Hair follicular keratinocyte (primary cell): ENCODE results near the gene CHRNB1. TPM values are rescaled to one million over a fixed set of nuclear protein-coding genes. Genes with fewer than 3 reads are reported as not detected.

Source experiments
- total RNA-seq: library from RNA; depleted of rRNA; stranded (reverse); fragments of >200 nt; gene quantifications from 2 replicates; pipeline ENCODE4 v1.2.3, GENCODE V29; 2015

The CHRNB1 gene, protein sequence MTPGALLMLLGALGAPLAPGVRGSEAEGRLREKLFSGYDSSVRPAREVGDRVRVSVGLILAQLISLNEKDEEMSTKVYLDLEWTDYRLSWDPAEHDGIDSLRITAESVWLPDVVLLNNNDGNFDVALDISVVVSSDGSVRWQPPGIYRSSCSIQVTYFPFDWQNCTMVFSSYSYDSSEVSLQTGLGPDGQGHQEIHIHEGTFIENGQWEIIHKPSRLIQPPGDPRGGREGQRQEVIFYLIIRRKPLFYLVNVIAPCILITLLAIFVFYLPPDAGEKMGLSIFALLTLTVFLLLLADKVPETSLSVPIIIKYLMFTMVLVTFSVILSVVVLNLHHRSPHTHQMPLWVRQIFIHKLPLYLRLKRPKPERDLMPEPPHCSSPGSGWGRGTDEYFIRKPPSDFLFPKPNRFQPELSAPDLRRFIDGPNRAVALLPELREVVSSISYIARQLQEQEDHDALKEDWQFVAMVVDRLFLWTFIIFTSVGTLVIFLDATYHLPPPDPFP
- total RNA-seq, result 9.8 and 14.8 TPM in 2 replicates

DNA sequence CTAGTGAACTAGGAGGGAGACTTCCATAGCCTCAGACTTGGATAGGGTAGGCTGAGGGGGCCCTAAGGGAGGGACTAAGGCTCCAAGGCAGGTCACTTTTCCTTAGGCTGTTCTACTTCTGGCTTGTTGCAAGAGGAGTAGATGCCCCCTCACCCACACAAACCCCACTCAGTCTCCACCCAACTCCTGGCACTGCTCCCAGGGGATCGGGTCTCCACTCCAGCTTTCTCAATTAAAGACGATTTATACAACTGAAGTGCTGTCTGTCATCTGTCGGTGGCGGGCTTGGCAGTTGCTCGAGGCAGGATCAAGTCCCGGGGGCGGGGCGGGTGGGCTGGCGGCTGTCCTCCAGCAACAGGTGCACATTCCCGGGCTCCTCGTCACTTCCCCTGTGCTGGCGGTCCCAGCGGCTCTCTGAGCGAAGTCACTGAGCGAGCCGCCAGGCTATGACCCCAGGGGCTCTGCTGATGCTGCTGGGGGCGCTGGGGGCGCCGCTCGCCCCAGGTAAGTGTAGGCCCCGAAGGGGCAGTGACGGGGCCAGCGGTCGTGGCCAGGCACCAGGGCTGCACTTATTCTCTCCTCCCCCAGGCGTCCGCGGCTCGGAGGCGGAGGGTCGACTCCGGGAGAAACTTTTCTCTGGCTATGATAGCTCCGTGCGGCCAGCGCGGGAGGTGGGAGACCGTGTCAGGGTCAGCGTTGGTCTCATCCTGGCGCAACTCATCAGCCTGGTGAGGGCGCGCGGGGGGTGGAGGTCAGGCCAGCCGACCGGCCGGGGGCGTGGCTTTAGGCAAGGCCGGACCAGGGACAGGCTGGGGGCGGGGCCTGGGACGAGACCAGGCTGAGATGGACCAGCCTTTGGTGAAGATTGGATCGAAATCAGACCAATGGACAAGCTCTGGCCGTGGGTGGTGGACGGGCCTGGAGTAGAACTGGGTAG lies at the start of gene CHRNB1:
Gene CHRNB1 (plus strand): TSS at position 380 of the 937 bp plus-strand sequence. CDS start 67 bp downstream, at position 447.

DNA sequence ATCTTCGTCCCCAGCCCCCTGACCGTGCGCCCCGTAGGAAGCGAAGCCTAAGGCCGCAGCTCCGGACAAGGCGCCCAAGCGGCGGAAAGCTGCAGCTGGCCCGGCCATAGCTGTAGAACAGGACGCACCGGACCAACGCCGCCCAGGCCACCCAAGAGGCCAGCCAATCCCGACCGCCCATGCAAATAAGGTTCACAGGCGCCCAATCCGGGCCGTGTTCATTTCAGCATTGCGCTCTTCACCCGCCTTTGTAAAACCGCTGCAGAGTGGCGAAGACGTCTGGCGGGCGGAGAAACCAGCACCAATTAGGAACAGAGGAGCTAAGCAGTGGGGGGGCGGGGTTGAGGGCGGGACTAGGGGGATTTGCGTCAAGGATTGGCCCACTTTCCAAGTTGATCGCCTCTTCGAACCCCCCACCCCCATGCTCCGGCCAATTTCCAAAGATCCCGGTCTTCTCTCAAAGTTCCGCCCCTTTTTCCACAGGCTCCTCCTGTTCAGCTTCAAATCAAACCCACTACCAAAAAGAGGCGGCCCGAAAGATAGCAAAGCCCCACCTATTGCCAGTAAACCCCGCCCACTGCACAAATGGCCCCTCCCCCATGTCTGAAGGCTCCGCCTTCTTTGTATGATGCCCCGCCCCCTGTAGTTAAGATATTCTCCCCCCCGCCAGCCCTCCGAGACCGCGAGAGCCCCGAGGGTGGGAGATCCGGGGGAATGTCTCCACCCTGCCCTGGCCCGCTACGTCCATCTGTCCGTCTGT lies 40.7 kb upstream of the CHRNB1 start, which contains the start of gene TMEM256:
Gene TMEM256 (minus strand): TSS at position 121 of the 760 bp plus-strand sequence. CDS start 13 bp downstream, at position 108.

DNA sequence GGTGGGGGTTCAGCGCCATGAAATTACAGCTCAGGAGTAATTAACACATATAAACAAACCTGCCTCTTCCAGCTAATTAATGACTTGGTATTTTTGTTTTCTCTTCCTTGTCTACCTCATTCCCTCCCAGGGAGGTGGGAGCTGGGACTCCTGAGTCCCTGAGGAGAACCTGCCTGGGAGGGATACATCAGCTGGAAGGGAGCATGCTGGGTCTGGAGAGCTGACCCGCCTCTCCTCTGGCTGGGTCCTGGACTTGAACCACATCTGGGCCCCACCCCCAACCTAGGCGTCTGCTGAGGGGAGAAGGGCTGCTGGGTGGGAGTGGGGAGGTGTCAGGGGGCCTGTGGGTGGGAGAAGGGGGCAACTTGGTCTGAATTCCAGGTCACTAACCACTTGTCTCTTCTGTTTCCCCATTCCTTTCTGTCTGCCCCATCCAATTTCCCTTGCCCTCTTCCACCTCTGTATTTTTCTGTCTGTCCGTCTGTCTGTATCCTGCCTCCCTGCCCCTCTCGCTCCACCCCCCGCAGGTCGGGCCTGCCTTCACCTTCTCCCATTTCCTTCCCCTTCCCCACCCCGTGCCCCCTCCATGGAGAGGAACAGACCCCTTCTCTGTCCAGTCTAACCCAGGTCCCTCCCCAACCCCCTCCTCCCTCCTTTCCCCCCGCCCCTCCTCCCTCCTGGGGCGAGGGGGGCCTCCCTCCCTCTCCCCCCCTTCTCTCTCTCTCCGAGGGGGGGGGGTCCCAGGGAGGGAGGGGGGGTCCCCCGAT lies 37.2 kb upstream of the CHRNB1 start, which contains the start of gene NLGN2:
Gene NLGN2 (plus strand): TSS at position 361 of the 767 bp plus-strand sequence. CDS start 411 bp downstream, outside the sequence.

DNA sequence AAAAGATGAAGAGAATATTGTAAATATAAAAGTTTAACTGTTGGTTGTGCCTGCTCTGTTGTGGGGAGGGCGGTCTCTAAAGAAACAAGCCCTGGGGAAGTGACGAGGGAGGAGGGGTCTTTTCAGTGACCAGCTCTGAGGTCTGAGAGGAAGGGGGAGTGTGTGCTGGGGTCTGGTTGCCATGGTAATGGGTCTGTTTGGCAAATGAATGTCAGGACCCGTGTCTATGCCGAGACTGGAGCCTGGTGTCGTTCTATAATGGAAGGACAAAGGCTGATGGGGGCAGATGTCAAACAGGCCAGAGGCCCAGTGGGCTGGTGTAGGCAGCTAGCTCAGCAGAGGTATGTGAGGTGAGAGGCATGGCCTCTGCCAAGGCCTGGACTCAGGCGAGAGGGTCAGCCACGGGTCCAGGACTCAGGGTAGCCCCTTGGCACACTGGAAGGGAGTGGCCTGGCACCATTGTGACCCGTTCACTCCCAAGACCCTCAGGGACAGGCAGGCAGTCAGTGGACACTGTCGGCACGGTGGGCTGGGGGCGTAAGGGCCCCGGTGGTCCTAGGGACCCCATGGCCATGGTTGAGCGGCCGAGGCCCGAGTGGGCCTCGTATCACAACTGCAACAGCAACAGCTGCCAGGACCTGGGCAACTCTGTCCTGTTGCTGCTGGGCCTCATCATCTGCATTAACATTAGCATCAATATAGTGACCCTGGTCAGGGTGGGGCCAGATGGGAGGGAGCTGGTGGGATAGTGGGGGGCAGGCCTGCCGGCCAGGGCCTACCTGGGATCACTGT lies 24.8 kb upstream of the CHRNB1 start, which contains the start of gene SPEM1:
Gene SPEM1 (plus strand): TSS at position 506 of the 792 bp plus-strand sequence. CDS start 61 bp downstream, at position 567.

DNA sequence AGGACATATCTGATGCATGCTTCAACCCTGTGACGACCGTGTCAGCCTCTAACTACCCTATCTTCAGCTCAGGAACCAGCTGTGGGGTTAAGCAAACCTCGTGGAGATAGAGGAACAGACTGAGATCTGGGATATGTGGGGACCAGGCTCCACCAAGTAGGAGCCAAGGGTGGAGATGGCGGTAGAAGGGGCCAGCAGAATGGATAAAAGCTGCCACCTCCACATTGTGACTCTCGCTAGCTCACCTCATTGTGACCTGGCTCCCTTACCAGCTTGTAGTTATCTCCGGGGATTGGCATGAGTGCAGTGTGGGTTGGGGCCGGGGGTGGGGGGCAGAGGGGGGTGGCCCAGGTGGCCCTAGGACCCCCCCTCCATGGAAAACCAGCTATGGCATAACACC lies 19.5 kb upstream of the CHRNB1 start, which contains the start of gene SPEM2:
Gene SPEM2 (plus strand): TSS at position 301 of the 400 bp plus-strand sequence. CDS start 73 bp downstream, at position 374.

DNA sequence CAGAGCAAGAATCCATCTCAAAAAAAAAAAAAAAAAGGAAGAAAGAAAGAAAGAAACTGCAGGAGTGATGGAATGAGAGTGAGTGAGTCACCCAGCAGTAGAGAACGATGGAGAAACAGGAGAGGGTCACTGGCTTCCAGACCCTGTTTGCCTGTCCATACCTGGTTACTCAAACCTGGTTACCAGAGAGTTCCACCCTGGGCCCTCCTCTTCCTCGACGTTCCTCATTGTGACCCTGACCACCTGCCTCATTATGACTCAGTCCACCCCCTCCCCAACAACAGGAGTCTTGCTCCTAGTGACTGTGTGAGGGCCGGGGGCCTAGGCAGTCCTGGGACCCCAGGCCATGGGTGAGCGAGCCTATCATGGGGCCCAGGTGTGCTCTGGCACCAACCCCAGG lies 16.3 kb upstream of the CHRNB1 start, which contains the start of gene SPEM3:
Gene SPEM3 (plus strand): TSS at position 301 of the 400 bp plus-strand sequence. CDS start 46 bp downstream, at position 347.

DNA sequence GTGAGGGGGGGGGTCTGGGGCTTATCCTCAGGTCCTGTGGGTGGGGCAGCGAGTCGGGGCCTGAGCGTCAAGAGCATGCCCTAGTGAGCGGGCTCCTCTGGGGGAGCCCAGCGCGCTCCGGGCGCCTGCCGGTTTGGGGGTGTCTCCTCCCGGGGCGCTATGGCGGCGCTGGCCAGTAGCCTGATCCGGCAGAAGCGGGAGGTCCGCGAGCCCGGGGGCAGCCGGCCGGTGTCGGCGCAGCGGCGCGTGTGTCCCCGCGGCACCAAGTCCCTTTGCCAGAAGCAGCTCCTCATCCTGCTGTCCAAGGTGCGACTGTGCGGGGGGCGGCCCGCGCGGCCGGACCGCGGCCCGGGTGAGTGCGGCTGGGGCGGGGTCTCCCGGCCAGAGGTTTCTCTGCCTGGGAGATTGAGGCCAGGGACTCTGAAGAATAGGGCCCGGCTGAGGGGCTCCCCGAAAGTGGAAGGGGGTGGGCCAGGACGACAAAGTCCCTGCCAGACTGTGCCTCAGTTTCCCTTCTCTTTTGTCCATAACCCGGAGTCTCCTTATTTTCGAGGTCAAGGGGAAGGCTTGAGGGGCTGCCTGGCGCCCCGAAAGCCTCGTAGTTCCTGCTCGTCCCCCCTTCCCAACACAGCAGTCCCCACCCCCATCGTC lies 5.3 kb upstream of the CHRNB1 start, which contains the start of gene FGF11:
Gene FGF11 (plus strand): TSS at position 51 of the 651 bp plus-strand sequence. CDS start 109 bp downstream, at position 160.

DNA sequence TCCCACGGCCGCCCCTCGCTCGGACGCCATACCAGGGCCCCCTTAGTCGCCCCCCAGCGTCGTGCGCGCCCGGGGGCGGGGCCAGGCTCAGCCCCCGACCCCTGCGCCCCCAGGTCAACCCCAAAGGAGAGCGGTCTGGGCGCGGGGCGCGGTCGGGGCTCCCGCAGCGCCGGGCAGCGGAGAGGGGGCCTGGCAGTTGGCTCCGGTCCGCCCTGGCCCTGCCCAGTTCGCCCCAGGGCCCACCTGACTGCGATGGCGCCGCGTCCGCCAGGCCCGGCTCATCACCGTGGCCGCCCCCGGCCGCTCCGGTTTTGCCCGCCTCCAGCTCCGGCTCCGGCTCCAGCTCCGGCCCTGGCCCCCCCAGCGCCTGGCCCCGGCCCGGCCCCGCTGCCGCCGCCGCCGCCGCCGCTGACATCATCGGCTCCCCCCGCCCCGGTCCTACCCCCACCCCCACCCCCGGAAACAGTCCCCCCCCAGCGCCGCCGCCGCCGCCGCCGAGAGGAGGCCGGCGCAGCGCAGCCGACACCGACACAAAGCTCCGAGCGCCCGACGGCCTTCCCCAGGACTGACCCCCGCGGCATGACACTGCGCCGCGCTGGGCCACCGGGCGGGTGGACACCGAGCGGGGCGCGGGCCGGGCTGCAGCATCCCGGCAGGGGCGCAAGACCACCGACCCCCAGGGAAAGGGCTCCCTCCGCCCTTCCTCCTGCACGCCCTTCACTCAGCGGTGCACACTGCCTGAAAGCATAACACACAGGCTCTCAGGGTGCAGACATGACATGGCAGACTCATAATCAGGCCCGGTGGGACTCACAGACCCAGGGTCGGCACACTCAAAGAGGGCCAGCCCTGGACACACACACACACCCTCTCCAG lies 34.6 kb downstream of the CHRNB1 start, which contains the start of gene ZBTB4:
Gene ZBTB4 (minus strand): TSS at position 419 of the 876 bp plus-strand sequence. CDS start 12,830 bp downstream, outside the sequence.

DNA sequence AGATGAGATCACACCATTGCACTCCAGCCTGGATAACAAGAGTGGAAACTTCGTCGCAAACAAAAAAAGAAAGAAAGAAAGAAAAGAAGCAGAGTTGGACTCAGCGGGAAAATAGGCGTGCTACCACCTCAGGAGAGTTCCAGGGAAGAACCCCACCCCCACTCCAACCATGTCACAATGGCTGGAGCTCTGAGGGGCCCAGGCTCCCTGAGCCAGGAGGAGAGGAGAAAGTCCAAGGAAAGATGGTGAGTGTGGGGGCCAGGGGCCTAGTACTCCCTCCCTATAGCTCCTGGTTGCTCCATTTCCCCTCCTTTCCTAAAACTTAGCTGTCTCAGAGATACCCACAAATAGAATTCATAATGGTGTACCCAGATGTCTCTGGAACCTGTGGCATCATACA lies 36.4 kb downstream of the CHRNB1 start, which contains the start of gene SLC35G6:
Gene SLC35G6 (plus strand): TSS at position 172 of the 400 bp plus-strand sequence. CDS start 71 bp downstream, at position 243.

DNA sequence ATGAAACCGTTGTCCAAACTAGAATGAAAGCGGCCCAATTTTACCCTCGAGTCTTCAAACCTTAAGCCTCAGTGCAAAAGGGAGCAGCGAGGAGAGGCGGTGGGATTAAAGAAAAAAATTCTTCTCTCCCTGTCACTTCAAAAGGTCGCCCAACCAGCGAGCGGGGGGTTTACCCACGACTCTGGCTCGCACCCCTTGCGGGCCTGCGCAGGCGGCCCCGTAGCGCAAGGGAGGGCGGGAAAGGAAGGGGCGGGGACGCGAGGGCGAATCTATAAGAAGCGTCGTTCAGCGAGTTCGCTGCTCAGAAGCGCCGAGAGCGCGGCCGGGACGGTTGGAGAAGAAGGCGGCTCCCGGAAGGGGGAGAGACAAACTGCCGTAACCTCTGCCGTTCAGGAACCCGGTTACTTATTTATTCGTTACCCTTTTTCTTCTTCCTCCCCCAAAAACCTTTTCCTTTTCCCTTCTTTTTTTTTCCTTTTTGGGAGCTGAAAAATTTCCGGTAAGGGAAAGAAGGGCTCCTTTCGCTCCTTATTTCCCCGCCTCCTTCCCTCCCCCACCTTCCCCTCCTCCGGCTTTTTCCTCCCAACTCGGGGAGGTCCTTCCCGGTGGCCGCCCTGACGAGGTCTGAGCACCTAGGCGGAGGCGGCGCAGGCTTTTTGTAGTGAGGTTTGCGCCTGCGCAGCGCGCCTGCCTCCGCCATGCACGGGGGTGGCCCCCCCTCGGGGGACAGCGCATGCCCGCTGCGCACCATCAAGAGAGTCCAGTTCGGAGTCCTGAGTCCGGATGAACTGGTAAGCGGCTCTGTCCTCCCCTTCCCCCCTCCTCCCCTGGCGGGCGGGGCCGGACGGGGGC lies 39.4 kb downstream of the CHRNB1 start, which contains the start of gene POLR2A:
Gene POLR2A (plus strand): TSS at position 300 of the 852 bp plus-strand sequence.

Other genes starting within 250 kb of the CHRNB1 start
- gene DLG4, start 225.2 kb upstream of the CHRNB1 start, total RNA-seq, result 1.4 and 5.5 TPM in 2 replicates
- 173 and 216 TPM in 2 replicates for gene ACADVL, start 225.1 kb upstream of the CHRNB1 start, total RNA-seq
- gene DVL2, start 210.5 kb upstream of the CHRNB1 start, total RNA-seq, result 32.6 and 39.5 TPM in 2 replicates
- gene PHF23, start 205.6 kb upstream of the CHRNB1 start, total RNA-seq, result 26.9 and 32.2 TPM in 2 replicates
- gene GABARAP, start 202.6 kb upstream of the CHRNB1 start, total RNA-seq, result 171 and 262 TPM in 2 replicates
- 39.4 and 49.4 TPM in 2 replicates for gene CTDNEP1, start 193.3 kb upstream of the CHRNB1 start, total RNA-seq
- gene ELP5, start 192.8 kb upstream of the CHRNB1 start, total RNA-seq, result 23.3 and 36.8 TPM in 2 replicates
- gene CLDN7, start 182.6 kb upstream of the CHRNB1 start, total RNA-seq, result 7.9 and 26.0 TPM in 2 replicates
- gene SLC2A4, start 163.3 kb upstream of the CHRNB1 start, total RNA-seq, result 0.08 and 1.4 TPM in 2 replicates
- 0.47 and 0.72 TPM in 2 replicates for gene YBX2, start 150.4 kb upstream of the CHRNB1 start, total RNA-seq
- 557 and 909 TPM in 2 replicates for gene EIF5A, start 137.4 kb upstream of the CHRNB1 start, total RNA-seq
- gene GPS2, start 129.7 kb upstream of the CHRNB1 start, total RNA-seq, result 42.7 and 70.0 TPM in 2 replicates
- 6.2 and 10.9 TPM in 2 replicates for gene NEURL4, start 115.7 kb upstream of the CHRNB1 start, total RNA-seq
- 3.3 and 5.6 TPM in 2 replicates for gene ACAP1, start 108.5 kb upstream of the CHRNB1 start, total RNA-seq
- 6.0 and 13.0 TPM in 2 replicates for gene KCTD11, start 92.9 kb upstream of the CHRNB1 start, total RNA-seq
- gene TMEM95, start 89.9 kb upstream of the CHRNB1 start, total RNA-seq, result not detected in 2 replicates
- gene TNK1, start 64.0 kb upstream of the CHRNB1 start, total RNA-seq, result 3.8 and 7.7 TPM in 2 replicates
- gene PLSCR3, start 50.5 kb upstream of the CHRNB1 start, total RNA-seq, result 68.4 and 99.4 TPM in 2 replicates
- gene TMEM256, start 41.0 kb upstream of the CHRNB1 start, total RNA-seq, result 138 and 193 TPM in 2 replicates
- gene NLGN2, start 37.2 kb upstream of the CHRNB1 start, total RNA-seq, result 2.4 and 6.1 TPM in 2 replicates
- gene SPEM1, start 24.7 kb upstream of the CHRNB1 start, total RNA-seq, result not detected in 2 replicates
- not detected in 2 replicates for gene SPEM2, start 19.4 kb upstream of the CHRNB1 start, total RNA-seq
- gene SPEM3, start 16.2 kb upstream of the CHRNB1 start, total RNA-seq, result not detected in 2 replicates
- gene TMEM102, start 9.6 kb upstream of the CHRNB1 start, total RNA-seq, result 25.2 and 30.4 TPM in 2 replicates
- 7.5 and 17.3 TPM in 2 replicates for gene FGF11, start 5.5 kb upstream of the CHRNB1 start, total RNA-seq
- gene ZBTB4, start 34.6 kb downstream of the CHRNB1 start, total RNA-seq, result 25.9 and 36.8 TPM in 2 replicates
- not detected in 2 replicates for gene SLC35G6, start 36.4 kb downstream of the CHRNB1 start, total RNA-seq
- 31.9 and 33.7 TPM in 2 replicates for gene POLR2A, start 39.3 kb downstream of the CHRNB1 start, total RNA-seq
- gene TNFSF12, start 104.0 kb downstream of the CHRNB1 start, total RNA-seq, result 8.8 and 10.3 TPM in 2 replicates
- 0.80 and 5.9 TPM in 2 replicates for gene TNFSF13, start 113.7 kb downstream of the CHRNB1 start, total RNA-seq
- gene SENP3, start 116.9 kb downstream of the CHRNB1 start, total RNA-seq, result 56.2 and 86.9 TPM in 2 replicates
- 23.4 and 57.7 TPM in 2 replicates for gene CD68, start 134.6 kb downstream of the CHRNB1 start, total RNA-seq
- gene MPDU1, start 138.8 kb downstream of the CHRNB1 start, total RNA-seq, result 138 and 153 TPM in 2 replicates
- gene SOX15, start 145.0 kb downstream of the CHRNB1 start, total RNA-seq, result 141 and 207 TPM in 2 replicates
- gene FXR2, start 169.8 kb downstream of the CHRNB1 start, total RNA-seq, result 39.6 and 41.3 TPM in 2 replicates
- gene SAT2, start 182.8 kb downstream of the CHRNB1 start, total RNA-seq, result 25.8 and 43.2 TPM in 2 replicates
- not detected in 2 replicates for gene SHBG, start 185.1 kb downstream of the CHRNB1 start, total RNA-seq
- gene ATP1B2, start 205.9 kb downstream of the CHRNB1 start, total RNA-seq, result not detected in 2 replicates
- 42.5 and 54.0 TPM in 2 replicates for gene TP53, start 242.4 kb downstream of the CHRNB1 start, total RNA-seq
- 7.9 and 17.5 TPM in 2 replicates for gene WRAP53, start 243.4 kb downstream of the CHRNB1 start, total RNA-seq